Left hindlimb (tissue), 1 donor: ENCODE measurements around the gene GMPPB.
A peak's percentile ranks its signal among the peaks of the same experiment; 100 is the strongest.
"Not testable (repeated sequence)": the region's sequence is repeated elsewhere in the genome, so short reads cannot be mapped to it uniquely, and the experiment has no call there.

Source experiments
- DNase-seq: peaks from one replicate; pipeline ENCODE4 v3.0.0-alpha.2; 2018

The GMPPB gene

GRCh38 chr3:49689046-49689907 lies 34.5 kb downstream of the GMPPB start, which contains the start of the genes MST1 and RNF123:
MST1 (minus strand) TSS chr3:49689474; CDS start chr3:49688691, 783 bp downstream.
RNF123 (plus strand) TSS chr3:49689557; CDS start chr3:49691166, 1,609 bp downstream.
- DNase-seq: peak; percentile 94

DNA sequence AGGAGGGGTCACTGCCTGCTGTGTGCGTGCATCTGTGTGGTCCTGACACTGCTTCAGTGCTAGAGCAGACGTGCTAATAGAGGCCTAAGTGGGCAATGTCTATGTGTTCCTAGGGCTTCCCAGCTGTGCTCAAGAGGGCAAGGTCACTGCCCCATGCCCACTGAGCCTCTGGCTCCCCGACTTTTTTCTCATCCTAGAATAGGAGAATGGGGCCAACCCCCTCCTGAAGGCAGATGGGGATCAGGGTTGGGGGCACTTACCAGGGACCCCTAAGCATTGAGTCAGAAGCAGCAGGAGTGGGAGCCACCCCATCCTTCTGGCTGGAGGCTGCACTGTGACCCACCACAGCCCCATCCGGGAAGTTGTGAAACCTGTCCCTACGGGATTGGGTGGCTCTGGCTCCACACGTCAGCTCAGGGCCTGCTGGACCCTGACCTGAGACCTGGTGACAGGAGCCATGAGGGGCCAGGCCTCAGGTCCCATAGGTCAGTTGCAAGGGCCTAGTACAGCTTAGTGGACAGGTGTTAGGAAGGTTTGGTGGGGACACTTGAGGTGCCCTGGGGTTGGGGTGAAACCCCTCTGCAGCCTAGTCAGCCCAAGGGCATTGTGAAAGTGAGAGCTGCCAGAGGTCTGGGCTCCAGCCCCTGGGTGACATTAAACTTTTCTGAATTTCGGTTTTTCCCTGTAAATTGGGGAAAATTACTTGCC lies 35.3 kb downstream of the GMPPB start:
- DNase-seq: not testable (repeated sequence)

DNA sequence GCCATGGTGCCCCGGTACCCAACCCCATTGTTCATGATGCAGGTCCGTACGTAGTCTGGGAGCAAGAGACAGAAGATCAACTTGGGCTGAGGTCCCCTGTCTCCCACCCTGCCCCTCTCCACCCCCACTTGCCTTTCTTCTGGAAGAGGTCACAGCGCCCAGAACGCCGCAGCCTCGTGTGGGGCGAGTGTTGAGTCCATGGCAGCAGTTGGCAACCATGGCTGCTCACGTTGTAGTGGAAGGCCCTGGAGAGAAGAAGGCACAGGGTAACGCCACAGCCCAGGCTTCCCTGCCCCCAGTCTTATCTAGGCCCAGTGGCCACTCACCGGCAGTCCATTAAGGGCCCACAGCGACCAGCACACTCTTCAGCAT lies 36.3 kb downstream of the GMPPB start:
- DNase-seq: not testable (repeated sequence)

DNA sequence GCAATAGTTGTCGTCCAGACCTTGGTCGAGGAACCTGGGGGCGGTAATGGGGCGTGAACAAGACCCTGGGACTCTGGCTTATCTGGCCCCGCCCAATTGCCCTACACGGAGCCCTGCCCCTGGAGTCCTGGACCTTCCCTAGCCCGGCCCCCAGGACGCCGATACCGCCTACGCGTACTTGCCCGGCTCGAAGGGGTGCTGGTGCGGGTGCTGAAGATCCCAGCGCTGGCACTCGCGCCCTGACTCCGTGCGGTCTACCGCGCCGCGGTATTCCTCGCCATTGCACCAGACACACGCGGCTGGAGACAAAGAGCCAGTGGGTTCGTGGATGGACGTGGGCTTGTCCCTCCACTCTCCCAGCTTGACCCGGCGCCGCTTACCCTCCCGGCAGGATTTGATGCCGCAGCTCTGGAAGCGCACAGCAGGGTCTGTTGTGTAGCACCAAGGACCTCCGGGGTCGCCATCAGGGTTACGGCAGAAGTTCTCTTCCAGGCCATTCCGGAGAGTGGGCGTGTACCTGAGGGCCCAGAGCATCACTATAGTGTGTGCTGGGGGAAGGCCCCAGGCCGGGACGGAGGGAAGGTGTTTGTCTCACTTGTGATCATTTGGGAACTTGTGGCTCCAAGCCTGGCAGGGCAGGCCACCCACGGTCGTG lies 36.9 kb downstream of the GMPPB start:
- DNase-seq: not testable (repeated sequence)

GRCh38 chr3:49686346-49686745 lies 37.4 kb downstream of the GMPPB start:
- DNase-seq: not testable (repeated sequence)

- DNase-seq: not testable (repeated sequence)
Observed at GRCh38 chr3:49685846-49686245, 37.9 kb downstream of the GMPPB start.

DNA sequence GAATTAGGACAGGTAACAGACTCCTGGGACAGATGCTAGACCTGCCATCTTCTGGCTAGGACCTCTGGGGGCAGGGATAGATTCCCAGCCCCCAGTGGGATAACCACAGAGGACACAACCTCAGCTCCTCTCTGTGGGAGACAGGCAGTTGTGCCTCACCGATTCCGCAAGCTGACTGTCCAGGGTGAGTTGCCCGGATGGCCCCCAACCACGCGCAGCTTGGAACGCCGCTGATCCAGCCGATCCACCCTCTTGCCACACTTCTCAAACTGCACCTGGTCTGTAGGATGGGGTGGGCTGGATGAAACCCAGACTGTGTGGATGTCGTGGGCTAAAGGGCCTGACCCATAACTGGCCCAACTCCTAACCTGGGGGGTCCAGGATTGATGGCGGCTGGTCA lies 38.6 kb downstream of the GMPPB start:
- not testable (repeated sequence) for DNase-seq

GRCh38 chr3:49684453-49684852 lies 39.3 kb downstream of the GMPPB start:
- not testable (repeated sequence) for DNase-seq

GRCh38 chr3:49683162-49683561 lies 40.6 kb downstream of the GMPPB start:
- no peak for DNase-seq

- no peak for DNase-seq
Observed at GRCh38 chr3:49681543-49681942, 42.2 kb downstream of the GMPPB start.

- no peak for DNase-seq
Observed at GRCh38 chr3:49681232-49681522, 42.6 kb downstream of the GMPPB start.

DNA sequence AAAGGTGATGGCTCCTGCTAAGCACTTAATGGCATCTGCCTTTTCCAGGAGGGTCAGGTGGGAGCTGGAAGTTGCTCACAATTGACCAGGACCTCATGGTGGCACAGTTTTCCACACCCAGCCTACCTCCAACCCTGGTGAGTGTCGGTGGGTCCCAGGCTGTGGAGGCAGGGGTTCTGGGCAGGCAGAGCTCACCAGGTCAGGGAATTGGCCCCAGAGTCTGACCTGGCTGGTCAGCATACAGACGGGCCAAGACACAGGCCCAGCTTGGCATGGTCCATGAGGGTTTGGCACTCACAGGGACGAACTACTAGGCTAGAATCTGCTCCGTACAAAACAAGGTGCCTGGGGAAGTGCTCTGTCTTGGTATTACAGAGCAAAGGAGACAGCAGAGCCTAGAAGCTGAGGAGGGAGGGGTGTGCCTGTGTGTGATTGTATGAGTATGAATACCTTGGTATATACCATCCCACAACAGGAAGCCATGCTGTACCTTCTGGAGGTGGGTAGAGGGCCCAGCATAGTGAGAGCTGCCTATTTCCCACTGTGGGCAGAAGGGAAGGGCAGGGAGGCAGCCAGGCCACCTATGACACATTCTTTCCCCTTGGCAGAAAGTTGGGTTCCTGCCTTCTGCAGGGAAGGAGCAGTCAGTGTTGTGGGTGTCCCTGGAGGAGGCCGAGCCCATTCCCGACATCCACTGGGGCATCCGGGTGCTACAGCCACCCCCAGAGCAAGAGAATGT lies 43.1 kb downstream of the GMPPB start:
- no peak for DNase-seq

GRCh38 chr3:49675912-49676311 lies 47.8 kb downstream of the GMPPB start:
- DNase-seq: no peak

- DNase-seq: no peak
Observed at GRCh38 chr3:49674497-49674983, 49.2 kb downstream of the GMPPB start.

- DNase-seq: peak; percentile 96
Observed at GRCh38 chr3:49673715-49674496, 49.8 kb downstream of the GMPPB start, which contains the start of gene APEH. APEH (plus strand) TSS chr3:49674351; CDS start chr3:49674402, 51 bp downstream.

GRCh38 chr3:49673121-49673714 lies 50.5 kb downstream of the GMPPB start:
- no peak for DNase-seq

DNA sequence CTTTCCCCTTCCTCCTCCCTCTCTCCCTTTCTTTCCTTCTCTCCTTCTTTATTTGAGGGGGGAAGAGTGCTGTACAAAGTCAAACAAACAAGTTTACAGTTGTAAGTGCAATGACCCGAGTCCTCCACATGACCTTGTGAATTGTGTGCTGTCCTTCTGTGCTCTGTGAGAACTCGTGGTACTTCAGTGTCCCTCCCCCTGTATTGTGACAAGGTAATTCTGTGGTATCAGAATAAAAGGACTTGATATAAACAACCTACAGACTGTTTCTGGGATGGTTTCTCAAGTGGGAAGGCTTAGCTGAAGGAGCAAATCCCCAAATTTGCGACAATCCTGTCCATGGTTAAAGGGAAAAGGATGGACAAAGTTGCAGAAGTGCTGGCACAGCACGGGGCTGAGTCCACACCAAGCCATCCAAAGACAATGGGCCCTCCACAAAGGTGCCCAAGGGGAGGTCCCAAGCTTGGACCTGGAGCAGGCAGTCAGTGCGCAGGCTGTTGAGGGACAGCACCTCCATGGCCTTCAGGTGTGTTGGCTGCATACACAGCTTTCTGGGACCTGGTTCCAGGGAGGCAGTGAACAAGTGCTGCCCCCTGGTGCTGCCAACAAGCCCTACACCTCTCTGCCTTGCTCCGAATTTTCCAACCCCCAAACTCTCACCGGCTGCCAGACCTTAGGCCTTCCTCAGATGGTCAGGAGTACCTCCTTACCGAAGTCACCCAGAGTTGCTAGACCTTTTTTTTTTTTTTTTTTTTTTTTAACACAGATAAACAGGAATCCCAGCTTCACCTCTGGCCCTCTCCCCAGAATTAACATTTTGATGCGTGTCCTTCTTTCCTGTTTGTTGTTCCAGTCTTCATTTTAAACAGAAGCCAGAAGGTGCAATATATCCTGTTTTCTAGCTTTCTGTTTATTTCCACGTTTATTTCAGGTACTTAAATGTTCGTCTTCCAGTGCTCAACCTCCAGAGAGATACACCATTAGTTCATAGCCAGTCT lies 52.2 kb downstream of the GMPPB start:
- DNase-seq: peak; percentile 71

DNA sequence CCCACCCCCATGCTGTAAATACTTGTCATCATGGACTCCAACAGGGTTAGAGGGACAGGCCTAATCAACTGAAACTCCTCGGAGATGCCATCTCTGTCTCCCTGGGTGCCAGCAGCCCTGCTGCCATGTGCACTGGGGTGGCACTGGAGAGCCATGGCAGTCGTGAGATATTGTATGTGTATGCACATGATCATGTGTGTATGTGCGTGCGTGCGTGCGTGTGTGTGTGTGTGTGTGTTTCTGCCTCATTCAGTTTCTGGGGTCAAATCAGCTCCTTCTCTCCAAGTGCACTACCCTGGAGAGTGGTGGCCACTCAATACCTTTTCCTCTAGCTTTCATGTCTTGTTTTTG lies 52.8 kb downstream of the GMPPB start:
- DNase-seq: no peak
